ENCODE data around the gene BCAP31. TPM values are rescaled to one million over a fixed set of nuclear protein-coding genes. Genes with fewer than 3 reads are reported as not detected.
A peak's percentile ranks its signal among the peaks of the same experiment; 100 is the strongest.
"Not testable (repeated sequence)": the region's sequence is repeated elsewhere in the genome, so short reads cannot be mapped to it uniquely, and the experiment has no call there.

BCAP31 gene
- total RNA-seq, 4 donors from 2014 or later, result 86.6 to 177 (median 102) TPM

- intact Hi-C loops (cut with DNase I; ENCODE audit: low total_unique reads), result loop anchor here (5.0 kb wide), 1 partner anchor 190 kb away; no protein-coding TSS in a partner anchor
- Histone ChIP-seq H3K27me3 (no peaks in the 10 kb centered on the region), H3K9me3 (no peaks in the 10 kb centered on the region), H3K36me3 (no peaks in the 10 kb centered on the region), H3K27ac (no peak overlapping the region), H3K4me1 (no peaks in the 10 kb centered on the region), H3K4me3 (no peak overlapping the region)
- TF ChIP-seq CTCF (IDR thresholded peaks at IDR 0.05) (no peak), POLR2A (IDR thresholded peaks at IDR 0.05) (no peak)
- no peak for DNase-seq
Observed at GRCh38 chrX:153761863-153762262, 37.7 kb upstream of the BCAP31 start.

- no peaks in the 10 kb centered on the region for H3K27me3 ChIP-seq
- no peak for DNase-seq
- H3K27ac ChIP-seq, result no peak overlapping the region
- no peaks in the 10 kb centered on the region for H3K9me3 ChIP-seq
- no peak overlapping the region for H3K4me3 ChIP-seq
- no peaks in the 10 kb centered on the region for H3K36me3 ChIP-seq
- intact Hi-C loops (cut with DNase I; ENCODE audit: low total_unique reads), result no loop called here
- no peak for TF ChIP-seq CTCF (IDR thresholded peaks at IDR 0.05)
- TF ChIP-seq POLR2A (IDR thresholded peaks at IDR 0.05), result no peak
- no peaks in the 10 kb centered on the region for H3K4me1 ChIP-seq
Observed at GRCh38 chrX:153755136-153755535, 30.9 kb upstream of the BCAP31 start.

GRCh38 chrX:153750127-153750774 is 26.1 kb upstream of the BCAP31 start:
- H3K9me3 ChIP-seq, result no peaks in the 10 kb centered on the region
- no peaks in the 10 kb centered on the region for H3K4me1 ChIP-seq
- no peak overlapping the region for H3K4me3 ChIP-seq
- intact Hi-C loops (cut with DNase I; ENCODE audit: low total_unique reads), result no loop called here
- DNase-seq, result no peak
- no peaks in the 10 kb centered on the region for H3K27me3 ChIP-seq
- TF ChIP-seq CTCF (IDR thresholded peaks at IDR 0.05) (no peak), POLR2A (IDR thresholded peaks at IDR 0.05) (no peak)
- no peaks in the 10 kb centered on the region for H3K36me3 ChIP-seq
- H3K27ac ChIP-seq, result no peak overlapping the region

GRCh38 chrX:153749017-153749416 is 24.8 kb upstream of the BCAP31 start:
- H3K4me3 ChIP-seq; H3K9me3 ChIP-seq; H3K27me3 ChIP-seq; intact Hi-C loops (cut with DNase I; ENCODE audit: low total_unique reads); H3K36me3 ChIP-seq; H3K4me1 ChIP-seq: not testable (repeated sequence)
- peak overlapping the region in 1 of 2 donors; percentile 33 for H3K27ac ChIP-seq
- peak in 1 of 2 donors; percentile 15 for DNase-seq

DNA sequence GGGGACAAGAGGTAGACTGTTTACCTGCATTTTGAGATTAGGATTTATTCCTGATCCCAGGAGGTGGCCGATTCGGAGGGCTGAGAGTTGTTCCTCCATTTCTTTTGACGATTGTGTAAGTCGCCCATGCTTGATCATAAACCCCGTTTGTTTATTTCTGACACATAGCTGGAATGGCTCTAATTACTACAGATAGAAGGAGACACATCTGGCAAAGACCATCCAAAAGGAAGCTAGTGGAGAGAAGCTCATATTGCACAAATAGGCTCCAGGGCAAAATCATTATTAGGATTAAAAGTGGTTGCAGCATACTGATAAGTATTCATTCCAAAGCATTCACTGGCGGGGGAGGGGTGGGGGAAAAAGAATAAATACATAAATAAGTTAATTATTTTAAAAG is 22.8 kb upstream of the BCAP31 start:
- H3K27me3 ChIP-seq; H3K36me3 ChIP-seq; H3K9me3 ChIP-seq; DNase-seq; H3K27ac ChIP-seq; H3K4me1 ChIP-seq; intact Hi-C loops (cut with DNase I; ENCODE audit: low total_unique reads); H3K4me3 ChIP-seq: not testable (repeated sequence)

- TF ChIP-seq POLR2A (IDR thresholded peaks at IDR 0.05) (no peak), CTCF (IDR thresholded peaks at IDR 0.05) (no peak)
- no peaks in the 10 kb centered on the region for H3K9me3 ChIP-seq
- no peak for DNase-seq
- H3K36me3 ChIP-seq, result no peaks in the 10 kb centered on the region
- intact Hi-C loops (cut with DNase I; ENCODE audit: low total_unique reads), result no loop called here
- H3K4me1 ChIP-seq, result no peaks in the 10 kb centered on the region
- H3K4me3 ChIP-seq, result no peak overlapping the region
- no peaks in the 10 kb centered on the region for H3K27me3 ChIP-seq
- H3K27ac ChIP-seq, result no peak overlapping the region
Observed at GRCh38 chrX:153746359-153746758, 22.2 kb upstream of the BCAP31 start.

DNA sequence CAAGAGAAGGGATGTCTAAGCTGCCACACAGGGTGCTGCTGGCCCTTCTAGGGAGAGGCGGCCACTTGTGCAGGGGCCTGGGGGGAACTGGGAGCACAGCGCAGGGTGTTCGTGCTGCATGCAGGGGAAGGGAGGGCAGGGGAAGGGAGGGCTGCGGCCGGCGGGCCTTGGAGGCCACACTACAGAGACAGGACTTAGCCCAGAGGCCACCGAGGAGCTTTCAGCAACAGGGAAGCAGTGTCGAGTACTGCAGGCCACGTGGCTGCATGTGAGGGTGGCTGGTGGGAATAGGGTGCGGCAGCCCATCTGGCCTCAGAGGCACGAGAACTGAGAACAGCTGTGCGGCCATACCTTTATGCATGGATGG is 20.9 kb upstream of the BCAP31 start:
- H3K27ac ChIP-seq; H3K4me1 ChIP-seq; H3K27me3 ChIP-seq; H3K4me3 ChIP-seq; intact Hi-C loops (cut with DNase I; ENCODE audit: low total_unique reads); H3K36me3 ChIP-seq; DNase-seq; H3K9me3 ChIP-seq: not testable (repeated sequence)
